IMR-90 (cell line): Measurements from ENCODE around the gene UNC5A. TPM values are rescaled to one million over a fixed set of nuclear protein-coding genes. Genes with fewer than 3 reads are reported as not detected.

Experiments used
- ATAC-seq: fragments of 200-7000 bp; cut with Tn5 transposase; 2 replicates; pipeline ENCODE4 v1.9.1; 2020; ENCODE audit warnings: low read depth, mild to moderate bottlenecking, moderate library complexity
- BruUV-seq: library from RNA; stranded (reverse); fragments of 400-500 nt; replicated peaks from 2 replicates; lab custom pipeline; 2021; lab: Mats Ljungman, UMichigan
- CTCF ChIA-PET: fragments of 300-600 bp; formaldehyde crosslinking; extraction: SDS; loops from one replicate; lab custom pipeline; 2021; ENCODE audit warnings: antibody characterized with exemption; lab: Yijun Ruan, JAX
- POLR2A ChIA-PET: fragments of 300-600 bp; sonication (Branson Sonifier 250); formaldehyde crosslinking; loops from one replicate; lab custom pipeline; 2022; ENCODE audit warnings: antibody characterized with exemption; ENCODE audit not compliant: unreplicated experiment; lab: Charles Lee
- DNase-seq: peaks from one replicate; pipeline ENCODE4 v3.0.0; 2013
- H2AFZ ChIP-seq: replicated peaks from 2 replicates; pipeline ENCODE3; 2013; ENCODE audit warnings: low read length, mild to moderate bottlenecking; ENCODE audit not compliant: poor library complexity
- H2AK5ac ChIP-seq: 2 replicates; pipeline ENCODE4 v1.6.1; 2013; ENCODE audit warnings: low read depth, low read length, inconsistent platforms
- H2AK9ac ChIP-seq: replicated peaks from 2 replicates; pipeline ENCODE3; 2013; ENCODE audit warnings: mild to moderate bottlenecking, low read depth, low read length, moderate library complexity; ENCODE audit not compliant: poor library complexity
- H2BK120ac ChIP-seq: 2 replicates; pipeline ENCODE4 v1.6.1; 2013; ENCODE audit warnings: low read depth, low read length, inconsistent platforms
- H2BK15ac ChIP-seq: 3 replicates; pipeline ENCODE4 v1.6.1; 2013; ENCODE audit warnings: low read depth, low read length, inconsistent platforms
- H2BK20ac ChIP-seq: 2 replicates; pipeline ENCODE4 v1.6.1; 2013; ENCODE audit warnings: low read depth, mild to moderate bottlenecking, inconsistent platforms, low read length, moderate library complexity
- H2BK5ac ChIP-seq: 2 replicates; pipeline ENCODE4 v1.6.1; 2013; ENCODE audit warnings: mild to moderate bottlenecking, low read depth, low read length, inconsistent platforms; ENCODE audit not compliant: poor library complexity, severe bottlenecking
- H3K14ac ChIP-seq: replicated peaks from 2 replicates; pipeline ENCODE4 v1.6.1; 2013; ENCODE audit warnings: low read depth, low read length, inconsistent platforms
- H3K18ac ChIP-seq: 2 replicates; pipeline ENCODE4 v1.6.1; 2013; ENCODE audit warnings: low read depth, low read length, control low read depth
- H3K23ac ChIP-seq: 2 replicates; pipeline ENCODE4 v1.6.1; 2013; ENCODE audit warnings: low read depth, low read length, inconsistent platforms
- H3K27ac ChIP-seq: 2 replicates; pipeline ENCODE4 v1.5.1; 2013; ENCODE audit warnings: mild to moderate bottlenecking, control low read depth, low read length; ENCODE audit not compliant: insufficient read depth
- H3K27me3 ChIP-seq: 2 replicates; pipeline ENCODE4 v1.6.1; 2013; ENCODE audit warnings: low read length; ENCODE audit not compliant: control insufficient read depth, insufficient read depth
- H3K36me3 ChIP-seq: 2 replicates; pipeline ENCODE4 v1.6.1; 2013; ENCODE audit warnings: low read length, mixed read lengths; ENCODE audit not compliant: control insufficient read depth, insufficient read depth
- H3K4ac ChIP-seq: 2 replicates; pipeline ENCODE4 v1.6.1; 2013; ENCODE audit warnings: low read depth, low read length, inconsistent platforms
- H3K4me1 ChIP-seq: 2 replicates; pipeline ENCODE4 v1.6.1; 2013; ENCODE audit warnings: low read length, mixed read lengths; ENCODE audit not compliant: control insufficient read depth, insufficient read depth
- H3K4me2 ChIP-seq: 2 replicates; pipeline ENCODE4 v1.6.1; 2013; ENCODE audit warnings: low read depth, mild to moderate bottlenecking, control low read depth, low read length, moderate library complexity
- H3K4me3 ChIP-seq: 2 replicates; pipeline ENCODE4 v1.5.1; 2013; ENCODE audit warnings: low read depth, mild to moderate bottlenecking, control low read depth, low read length, moderate library complexity; ENCODE audit not compliant: insufficient read depth
- H3K56ac ChIP-seq: 2 replicates; pipeline ENCODE4 v1.6.1; 2013; ENCODE audit warnings: low read length, inconsistent platforms; ENCODE audit not compliant: insufficient read depth; ENCODE audit errors: extremely low read depth
- H3K79me1 ChIP-seq, 2 experiments: 2 replicates each; pipeline ENCODE4 v1.6.1; 2013; ENCODE audit warnings: low read length in 2 of 2, inconsistent platforms in 1 of 2, low read depth in 1 of 2
- H3K9ac ChIP-seq: 2 replicates; pipeline ENCODE4 v1.6.1; 2013; ENCODE audit warnings: low read depth, low read length, control low read depth
- H3K9me1 ChIP-seq: 2 replicates; pipeline ENCODE4 v1.6.1; 2013; ENCODE audit warnings: low read length, inconsistent platforms; ENCODE audit not compliant: insufficient read depth
- H3K9me3 ChIP-seq: 2 replicates; pipeline ENCODE4 v1.6.1; 2013; ENCODE audit warnings: low read length; ENCODE audit not compliant: control insufficient read depth, insufficient read depth
- H4K20me1 ChIP-seq: 2 replicates; pipeline ENCODE4 v1.6.1; 2013; ENCODE audit warnings: low read length, inconsistent platforms; ENCODE audit not compliant: insufficient read depth
- H4K5ac ChIP-seq: 2 replicates; pipeline ENCODE4 v1.6.1; 2013; ENCODE audit warnings: mild to moderate bottlenecking, low read depth, low read length, control low read depth
- H4K8ac ChIP-seq, 2 experiments: 2 replicates each; pipeline ENCODE4 v1.6.1; 2013; ENCODE audit warnings: low read depth in 2 of 2, low read length in 2 of 2, control low read depth in 1 of 2, inconsistent platforms in 1 of 2
- H4K91ac ChIP-seq: 2 replicates; pipeline ENCODE4 v1.6.1; 2013; ENCODE audit warnings: low read depth, low read length, inconsistent platforms; ENCODE audit not compliant: insufficient read depth
- BHLHE40 ChIP-seq: fragments of 150-350 bp; IDR thresholded peaks from 2 replicates; pipeline ENCODE4 v1.6.1; 2016; ENCODE audit warnings: mild to moderate bottlenecking, low read depth, low read length
- CHD1 ChIP-seq: IDR thresholded peaks from 2 replicates; pipeline ENCODE4 v1.6.1; 2012; ENCODE audit warnings: low read depth, low read length, improper control_type of control experiment
- FOS ChIP-seq: fragments of 150-350 bp; IDR thresholded peaks from 2 replicates; pipeline ENCODE4 v1.6.1; 2016; ENCODE audit warnings: low read depth, low read length
- NFE2L2 ChIP-seq: fragments of 150-350 bp; IDR thresholded peaks from 2 replicates; pipeline ENCODE4 v1.6.1; 2016; ENCODE audit warnings: low read depth, mild to moderate bottlenecking, low read length
- RAD21 ChIP-seq: IDR thresholded peaks from 2 replicates; pipeline ENCODE4 v1.6.1; 2012; ENCODE audit warnings: low read length, improper control_type of control experiment
- WGBS, 2 experiments: methylation state at CpG; one replicate each; pipeline versions ENCODE4 v1.1.5 to v1.1.7; 2013; ENCODE audit warnings: missing lambda C conversion rate in 2 of 2; ENCODE audit not compliant: insufficient read length in 1 of 2; ENCODE audit errors: extremely low coverage in 2 of 2; 5-methylcytosine and 5-hydroxymethylcytosine counted together
- dilution Hi-C: fragments of 300-500 bp; cut with HindIII; formaldehyde crosslinking; loops from one replicate; pipeline ENCODE4 v1.14.3; 2018; ENCODE audit warnings: low sequenced_read_pairs; ENCODE audit not compliant: unreplicated experiment
- in situ Hi-C: fragments of 300-500 bp; cut with MboI; formaldehyde crosslinking; loops from 3 replicates; pipeline ENCODE4 v1.14.3; 2019; ENCODE audit warnings: low sequenced_read_pairs, inconsistent platforms, mixed read lengths
- intact Hi-C: fragments of 100-400 bp; cut with micrococcal nuclease; formaldehyde crosslinking; loops from 2 replicates; pipeline ENCODE4 v1.10.0; 2022
- polyA plus RNA-seq, 3 experiments: library from polyadenylated mRNA; depleted of rRNA; stranded (reverse); fragments of >200 nt; gene quantifications; 2 replicates each; pipeline ENCODE4 v1.2.3, GENCODE V29; 2012; ENCODE audit warnings: low replicate concordance in 1 of 3
- total RNA-seq: library from RNA; depleted of rRNA; stranded (reverse); fragments of >200 nt; gene quantifications from 2 replicates; pipeline ENCODE4 v1.2.3, GENCODE V29; 2012
- TF ChIP-seq, protein P1 (sequence below): conservative IDR thresholded peaks from 2 replicates; pipeline ENCODE4 v1.5.1; 2012; ENCODE audit warnings: mild to moderate bottlenecking, low read depth, low read length, improper control_type of control experiment
- TF ChIP-seq, protein P2 (sequence below): fragments of 150-350 bp; IDR thresholded peaks from 2 replicates; pipeline ENCODE4 v1.6.1; 2016; ENCODE audit warnings: low read depth, mild to moderate bottlenecking, low read length, moderate library complexity, borderline replicate concordance

UNC5A gene
- total and polyA plus RNA-seq, 2 of the 4 experiments (the other 2 are of a cell fraction): not detected

DNA sequence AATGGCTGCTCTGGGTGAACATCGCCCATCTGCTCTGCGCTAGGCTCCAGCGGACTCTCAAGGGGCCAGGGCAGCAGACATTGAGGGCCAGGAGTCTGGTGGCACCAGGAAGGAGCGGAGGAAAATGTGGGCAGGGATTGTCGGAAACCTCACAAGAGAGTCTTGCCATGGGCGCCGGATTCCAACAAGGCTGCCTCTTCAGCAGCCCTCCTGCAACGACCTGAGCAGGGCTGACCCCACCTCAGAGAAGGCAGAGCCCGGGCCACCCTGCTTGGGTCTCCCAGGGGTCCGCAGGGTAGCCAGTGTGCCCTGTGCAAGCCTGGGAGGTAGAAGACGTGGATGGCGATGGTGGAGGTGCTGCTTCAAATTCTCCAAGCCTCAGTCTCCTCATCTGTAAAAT, 11.4 kb upstream of the UNC5A start:
- H3K23ac ChIP-seq: no peak overlapping the region
- H3K14ac ChIP-seq: no peak overlapping the region
- H3K36me3 ChIP-seq: no peaks in the 10 kb centered on the region
- ChIA-PET POLR2A (no interaction called here), CTCF (no interaction called here)
- no peak for DNase-seq
- no peak overlapping the region for H3K4ac ChIP-seq
- H3K9me1 ChIP-seq: no peaks in the 10 kb centered on the region; the same call in 1 of the 2 replicates
- H2BK120ac ChIP-seq: no peak overlapping the region
- no TSS peak for BruUV-seq
- H3K56ac ChIP-seq: no peak overlapping the region
- H2AK5ac ChIP-seq: no peak overlapping the region
- H3K27me3 ChIP-seq: peaks cover 35% of the 10 kb centered on the region
- H2BK15ac ChIP-seq: no peak overlapping the region
- H3K9ac ChIP-seq: no peak overlapping the region
- H3K27ac ChIP-seq: no peak overlapping the region
- H2BK20ac ChIP-seq: no peak overlapping the region
- no peak overlapping the region for H4K5ac ChIP-seq
- dilution Hi-C loops: no loop called here
- no peaks in the 10 kb centered on the region for H3K79me1 ChIP-seq
- no peak overlapping the region for H3K4me2 ChIP-seq
- intact Hi-C loops: no loop called here
- TF ChIP-seq, protein P1, sequence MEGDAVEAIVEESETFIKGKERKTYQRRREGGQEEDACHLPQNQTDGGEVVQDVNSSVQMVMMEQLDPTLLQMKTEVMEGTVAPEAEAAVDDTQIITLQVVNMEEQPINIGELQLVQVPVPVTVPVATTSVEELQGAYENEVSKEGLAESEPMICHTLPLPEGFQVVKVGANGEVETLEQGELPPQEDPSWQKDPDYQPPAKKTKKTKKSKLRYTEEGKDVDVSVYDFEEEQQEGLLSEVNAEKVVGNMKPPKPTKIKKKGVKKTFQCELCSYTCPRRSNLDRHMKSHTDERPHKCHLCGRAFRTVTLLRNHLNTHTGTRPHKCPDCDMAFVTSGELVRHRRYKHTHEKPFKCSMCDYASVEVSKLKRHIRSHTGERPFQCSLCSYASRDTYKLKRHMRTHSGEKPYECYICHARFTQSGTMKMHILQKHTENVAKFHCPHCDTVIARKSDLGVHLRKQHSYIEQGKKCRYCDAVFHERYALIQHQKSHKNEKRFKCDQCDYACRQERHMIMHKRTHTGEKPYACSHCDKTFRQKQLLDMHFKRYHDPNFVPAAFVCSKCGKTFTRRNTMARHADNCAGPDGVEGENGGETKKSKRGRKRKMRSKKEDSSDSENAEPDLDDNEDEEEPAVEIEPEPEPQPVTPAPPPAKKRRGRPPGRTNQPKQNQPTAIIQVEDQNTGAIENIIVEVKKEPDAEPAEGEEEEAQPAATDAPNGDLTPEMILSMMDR: no peak
- TF ChIP-seq RAD21 (no peak), BHLHE40 (no peak), NFE2L2 (no peak), FOS (no peak), CHD1 (no peak)
- TF ChIP-seq, protein P2, sequence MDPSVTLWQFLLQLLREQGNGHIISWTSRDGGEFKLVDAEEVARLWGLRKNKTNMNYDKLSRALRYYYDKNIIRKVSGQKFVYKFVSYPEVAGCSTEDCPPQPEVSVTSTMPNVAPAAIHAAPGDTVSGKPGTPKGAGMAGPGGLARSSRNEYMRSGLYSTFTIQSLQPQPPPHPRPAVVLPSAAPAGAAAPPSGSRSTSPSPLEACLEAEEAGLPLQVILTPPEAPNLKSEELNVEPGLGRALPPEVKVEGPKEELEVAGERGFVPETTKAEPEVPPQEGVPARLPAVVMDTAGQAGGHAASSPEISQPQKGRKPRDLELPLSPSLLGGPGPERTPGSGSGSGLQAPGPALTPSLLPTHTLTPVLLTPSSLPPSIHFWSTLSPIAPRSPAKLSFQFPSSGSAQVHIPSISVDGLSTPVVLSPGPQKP: no peak
- no peaks in the 10 kb centered on the region for H3K9me3 ChIP-seq
- no peak overlapping the region for H2AFZ ChIP-seq
- no peak overlapping the region for H4K91ac ChIP-seq
- no peak for ATAC-seq
- no peak overlapping the region for H2AK9ac ChIP-seq
- H4K20me1 ChIP-seq: no peaks in the 10 kb centered on the region
- in situ Hi-C loops: no loop called here
- WGBS, 2 experiments: no CpG with 5 or more reads among the region's 12 CpGs
- no peak overlapping the region for H3K4me3 ChIP-seq
- H2BK5ac ChIP-seq: no peak overlapping the region
- no peak overlapping the region for H3K18ac ChIP-seq
- H3K4me1 ChIP-seq: no peaks in the 10 kb centered on the region
- no peak overlapping the region for H4K8ac ChIP-seq
